TTC549 (cell line): Measurements from ENCODE around the gene C1QTNF4.
"Not testable (repeated sequence)": the region's sequence is repeated elsewhere in the genome, so short reads cannot be mapped to it uniquely, and the experiment has no call there.

Experiments used
- FAIRE-seq: peaks from 2 replicates; lab custom pipeline; 2012; peaks lifted over from hg19 to GRCh38; lab: Jason Lieb, UNC

The C1QTNF4 gene

GRCh38 chr11:47593934-47594855 is at the start of gene C1QTNF4:
Gene C1QTNF4, minus strand, starts transcription at chr11:47594411. Its CDS starts 3,601 bp downstream, at chr11:47590810.
- FAIRE-seq, result no peak

- FAIRE-seq, result no peak
Measured at GRCh38 chr11:47642099-47642855, 48.1 kb upstream of the C1QTNF4 start, which contains the start of gene MTCH2. Gene MTCH2, minus strand, starts transcription at chr11:47642559. Its CDS starts 94 bp downstream, at chr11:47642465.

- FAIRE-seq, result no peak
Measured at GRCh38 chr11:47641600-47642098, 47.4 kb upstream of the C1QTNF4 start.

GRCh38 chr11:47640506-47640905 is 46.3 kb upstream of the C1QTNF4 start:
- FAIRE-seq, result not testable (repeated sequence)

DNA sequence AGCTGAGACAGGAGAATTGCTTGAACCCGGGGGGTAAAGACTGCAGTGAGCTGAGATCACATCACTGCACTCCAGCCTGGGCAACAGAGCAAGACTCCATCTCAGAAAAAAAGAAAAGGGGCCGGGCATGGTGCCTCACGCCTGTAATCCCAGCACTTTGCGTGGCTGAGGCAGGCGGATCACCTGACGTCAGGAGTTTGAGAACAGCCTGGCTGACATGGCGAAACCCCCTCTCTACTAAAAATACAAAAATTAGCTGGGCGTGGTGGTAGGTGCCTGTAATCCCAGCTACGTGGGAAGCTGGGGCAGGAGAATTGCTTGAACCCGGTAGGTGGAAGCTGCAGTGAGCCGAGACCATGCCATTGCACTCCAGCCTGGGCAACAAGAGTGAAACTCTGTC is 42.1 kb upstream of the C1QTNF4 start:
- not testable (repeated sequence) for FAIRE-seq

DNA sequence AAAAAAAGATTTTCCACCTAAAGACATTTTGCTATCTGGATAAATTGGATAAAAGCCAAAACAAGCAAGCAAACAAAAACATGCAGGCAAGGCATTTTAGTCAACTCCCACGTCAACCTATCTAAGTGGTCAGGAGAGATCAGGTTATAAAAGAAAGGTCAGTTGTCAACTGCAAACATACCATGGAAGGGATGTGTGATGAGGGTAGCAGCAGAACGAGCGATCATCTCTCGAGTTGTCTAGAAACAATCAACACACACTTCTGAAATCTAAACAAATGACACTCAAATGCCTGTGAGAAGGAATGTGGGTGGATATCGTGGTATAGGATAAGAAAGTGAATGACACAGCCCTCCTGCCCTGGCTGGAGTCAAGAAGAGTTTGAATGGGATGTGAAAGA is 37.3 kb upstream of the C1QTNF4 start:
- no peak for FAIRE-seq

DNA sequence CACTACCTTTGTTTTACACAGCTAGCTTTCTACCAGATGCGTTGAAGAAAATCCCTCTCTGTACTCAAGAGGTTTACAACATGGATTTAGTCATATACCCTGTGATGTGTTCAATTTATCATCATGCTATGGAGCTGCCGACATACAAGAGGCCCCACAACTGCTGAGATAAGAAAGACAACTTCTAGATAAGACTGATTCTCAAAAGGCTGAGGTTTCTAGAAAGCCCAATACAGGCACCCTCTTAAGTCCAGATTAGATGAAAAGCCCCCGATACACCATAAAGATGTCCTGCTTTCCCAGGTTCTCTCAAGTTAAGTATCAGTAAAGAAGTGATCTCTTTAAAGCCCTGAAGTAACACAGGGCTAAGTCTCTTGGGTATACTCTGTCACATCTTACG is 33.8 kb upstream of the C1QTNF4 start:
- FAIRE-seq, result no peak

DNA sequence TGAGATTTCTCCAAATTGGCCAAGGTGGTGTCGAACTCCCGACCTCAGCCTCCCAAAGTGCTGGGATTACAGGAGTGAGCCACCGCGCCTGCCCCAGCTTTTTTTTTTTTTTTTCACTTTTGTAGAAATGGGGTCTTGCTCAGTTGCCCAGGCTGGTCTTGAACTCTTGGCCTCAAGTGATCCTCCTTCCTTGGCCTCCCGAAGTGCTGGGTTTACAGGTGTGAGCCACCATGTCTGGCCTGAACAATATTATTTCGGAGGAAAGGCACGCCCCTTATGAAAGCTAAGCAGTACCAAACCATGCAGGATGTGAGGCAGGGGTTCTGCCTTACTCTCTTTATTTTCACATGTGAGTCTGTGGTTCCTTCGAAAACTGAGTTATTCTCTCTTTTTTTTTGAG is 32.0 kb upstream of the C1QTNF4 start:
- no peak for FAIRE-seq

DNA sequence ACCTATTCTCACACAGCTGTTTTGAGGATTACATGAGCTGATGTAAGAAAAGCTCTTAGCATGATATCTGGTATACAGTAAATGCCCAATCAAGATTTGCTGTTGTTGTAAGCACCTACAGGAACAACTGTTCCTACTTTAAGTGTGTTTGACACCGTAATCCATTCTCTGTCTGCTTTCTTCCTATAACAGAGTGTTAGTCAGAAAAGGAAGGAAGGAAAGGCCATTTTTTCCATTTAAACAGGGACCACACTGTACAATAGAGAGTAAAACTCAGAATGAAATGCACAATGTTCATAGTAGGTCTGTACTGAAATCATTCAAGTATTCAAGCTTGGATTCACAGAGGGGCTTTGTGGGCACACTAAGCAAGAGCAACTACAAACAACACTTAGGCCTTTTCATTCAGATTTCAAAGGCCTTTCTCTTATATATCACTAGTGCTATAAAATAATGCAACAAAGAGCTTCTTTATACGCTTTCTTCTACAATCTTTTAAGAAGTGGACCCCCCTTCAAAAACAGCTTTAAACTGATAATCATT is 26.7 kb upstream of the C1QTNF4 start:
- no peak for FAIRE-seq

- FAIRE-seq, result no peak
Measured at GRCh38 chr11:47617417-47617809, 23.2 kb upstream of the C1QTNF4 start.

GRCh38 chr11:47616726-47617416 is 22.7 kb upstream of the C1QTNF4 start:
- peak; percentile 31 for FAIRE-seq

- no peak for FAIRE-seq
Measured at GRCh38 chr11:47615249-47615648, 21.0 kb upstream of the C1QTNF4 start.

DNA sequence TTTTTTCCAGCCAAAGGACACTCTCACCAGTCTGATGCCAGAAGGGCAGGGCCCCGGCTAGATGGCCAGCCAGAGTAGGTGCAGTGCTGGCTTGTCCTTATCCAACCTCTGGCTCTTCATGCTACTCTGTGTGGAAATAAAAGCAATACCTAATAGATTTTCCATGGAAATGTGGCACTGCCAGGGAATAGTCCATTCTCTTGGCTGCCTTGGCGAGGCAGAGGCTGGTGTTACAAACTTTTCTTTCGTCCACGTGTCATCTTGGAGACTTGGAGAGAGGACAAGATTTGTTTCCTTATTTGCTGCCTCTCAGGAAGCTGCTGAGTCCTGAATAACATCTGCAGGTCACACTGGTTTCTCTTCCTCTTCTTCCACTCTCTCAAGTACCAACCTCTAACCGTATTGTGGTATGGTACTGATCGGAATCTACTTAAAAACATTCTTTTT is 17.2 kb upstream of the C1QTNF4 start:
- no peak for FAIRE-seq

- no peak for FAIRE-seq
Measured at GRCh38 chr11:47609675-47610074, 15.5 kb upstream of the C1QTNF4 start.

- no peak for FAIRE-seq
Measured at GRCh38 chr11:47607380-47607779, 13.2 kb upstream of the C1QTNF4 start.

DNA sequence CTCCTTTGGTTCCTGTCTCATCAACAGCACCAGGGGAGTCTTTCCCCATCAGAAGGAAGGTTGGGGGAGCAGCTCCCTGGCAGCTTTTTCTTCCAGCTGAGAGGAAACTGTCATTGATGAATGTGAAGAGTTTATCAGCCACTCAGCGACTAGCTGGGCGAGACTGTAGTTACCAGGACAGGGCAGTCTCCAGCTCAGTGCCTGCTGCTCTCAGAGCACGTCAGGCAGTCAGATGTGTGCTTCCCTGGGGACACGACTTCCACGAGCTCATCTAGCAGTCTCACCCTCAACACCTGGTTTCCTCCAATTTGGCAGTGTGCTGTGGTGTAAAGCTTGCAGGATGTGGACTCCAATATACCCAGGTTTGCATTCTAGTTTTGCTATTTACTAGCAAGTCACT is 12.5 kb upstream of the C1QTNF4 start:
- FAIRE-seq, result no peak

DNA sequence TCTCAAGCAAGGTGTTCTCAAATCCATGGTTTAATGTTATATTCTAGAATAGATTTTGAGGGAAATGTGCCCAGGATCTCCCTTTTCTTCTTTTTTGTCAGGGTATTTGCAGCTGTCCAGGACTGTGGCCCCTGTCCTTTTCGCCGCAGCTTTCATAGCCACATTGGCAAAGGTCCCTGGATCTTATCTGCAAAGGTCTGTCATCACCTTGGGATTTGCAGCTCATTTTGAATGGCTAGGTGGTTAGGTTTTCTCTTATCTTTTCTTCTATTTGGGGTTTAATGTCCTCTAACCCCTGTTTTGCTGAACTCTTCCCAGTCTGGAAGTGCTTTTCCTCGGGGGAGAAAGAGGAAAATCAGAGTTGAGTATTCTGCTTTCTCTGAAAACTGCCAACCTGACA is 11.7 kb upstream of the C1QTNF4 start:
- no peak for FAIRE-seq

DNA sequence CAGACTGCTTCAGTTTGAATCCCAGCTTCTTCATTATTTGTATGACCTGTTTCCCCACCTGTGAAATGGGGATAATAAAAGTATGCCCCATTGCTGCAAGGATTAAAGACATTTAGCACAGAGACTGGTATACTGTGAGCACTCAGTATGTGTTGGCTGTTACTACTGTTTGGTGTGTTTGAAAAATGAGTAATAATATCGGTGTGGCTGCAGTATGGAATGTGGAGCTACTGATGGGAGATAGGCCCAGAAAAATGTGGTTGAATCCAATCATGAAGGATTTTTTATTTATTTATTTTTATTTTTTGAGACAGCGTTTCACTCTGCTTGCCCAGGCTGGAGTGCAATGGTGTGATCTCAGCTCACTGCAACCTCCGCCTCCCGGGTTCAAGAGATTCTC is 9.1 kb upstream of the C1QTNF4 start:
- no peak for FAIRE-seq

- no peak for FAIRE-seq
Measured at GRCh38 chr11:47599902-47600301, 5.7 kb upstream of the C1QTNF4 start.

DNA sequence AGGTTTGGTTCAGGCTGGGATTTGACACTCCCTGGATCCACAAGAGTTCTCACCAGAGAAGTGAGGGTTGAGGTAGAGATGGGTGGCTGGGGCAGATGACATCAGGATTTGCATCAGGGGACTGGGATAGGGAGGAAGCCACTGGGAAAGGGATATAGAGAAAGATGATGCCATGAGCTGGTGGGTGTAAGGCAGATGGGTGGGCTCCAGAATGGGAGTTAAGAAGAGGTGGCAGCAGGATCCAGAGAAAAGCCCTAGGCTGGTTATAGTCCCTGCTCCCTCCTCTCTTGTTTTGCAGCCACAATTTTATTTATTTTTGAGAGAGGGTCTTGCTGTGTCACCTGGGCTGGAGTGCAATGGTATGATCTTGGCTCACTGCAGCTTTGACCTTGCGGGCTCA is 1.8 kb upstream of the C1QTNF4 start:
- no peak for FAIRE-seq

GRCh38 chr11:47595029-47595428 is 818 bp upstream of the C1QTNF4 start:
- FAIRE-seq, result no peak

DNA sequence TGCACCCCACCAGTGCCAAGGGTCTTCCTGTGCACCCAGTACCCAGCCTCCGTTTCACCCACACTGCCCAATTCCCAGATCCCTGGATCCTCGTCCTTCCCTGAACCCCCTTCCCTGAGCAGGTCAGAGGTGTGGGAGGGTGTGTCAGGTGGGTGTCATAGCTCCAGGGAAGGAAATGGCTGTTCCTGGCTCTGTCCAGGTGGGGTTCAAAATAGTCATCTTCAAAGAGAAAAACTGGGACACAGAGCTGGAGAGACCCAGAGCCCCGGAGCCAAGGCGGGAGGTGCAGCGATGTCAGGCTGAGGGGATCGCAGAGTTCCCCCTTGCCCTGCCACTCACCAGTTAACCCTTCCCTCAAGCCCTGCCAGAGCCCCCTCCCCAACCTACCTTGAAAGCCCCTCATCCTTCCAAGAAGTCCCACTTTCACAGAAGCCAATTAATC is 698 bp downstream of the C1QTNF4 start:
- FAIRE-seq, result no peak
